SK-N-SH treated with all-trans-retinoic acid at 6 μM for 48 hours (cell line): ENCODE measurements around the gene EID2.

Source experiments
- ATAC-seq: fragments of 200-7000 bp; cut with Tn5 transposase; 3 replicates; pipeline ENCODE4 v1.9.1; 2020; ENCODE audit warnings: mild to moderate bottlenecking, moderate library complexity
- ARNTL ChIP-seq: fragments of 450-650 bp; formaldehyde crosslinking; IDR thresholded peaks from 2 replicates; pipeline ENCODE4 v1.5.0; 2020; ENCODE audit warnings: low read depth, mild to moderate bottlenecking, moderate library complexity, borderline replicate concordance
- CSDC2 ChIP-seq: fragments of 250-450 bp; sonication (Bioruptor Pico); IDR thresholded peaks from 2 replicates; pipeline ENCODE4 v1.5.0; 2020; ENCODE audit warnings: mild to moderate bottlenecking, moderate library complexity
- ESRRG ChIP-seq: fragments of 250-450 bp; sonication (Bioruptor Pico); IDR thresholded peaks from 2 replicates; pipeline ENCODE4 v1.6.1; 2021; ENCODE audit warnings: mild to moderate bottlenecking
- GLIS3 ChIP-seq: fragments of 250-450 bp; sonication (Bioruptor Pico); IDR thresholded peaks from 2 replicates; pipeline ENCODE4 v1.5.0; 2020; ENCODE audit warnings: mild to moderate bottlenecking, moderate library complexity
- ISL1 ChIP-seq: fragments of 250-450 bp; sonication (Bioruptor Pico); IDR thresholded peaks from 2 replicates; pipeline ENCODE4 v2.1.2; 2022; ENCODE audit warnings: mild to moderate bottlenecking, moderate library complexity
- OSR1 ChIP-seq: fragments of 250-450 bp; sonication (Bioruptor Pico); IDR thresholded peaks from 2 replicates; pipeline ENCODE4 v1.8.0; 2022; ENCODE audit warnings: moderate library complexity, mild to moderate bottlenecking, inconsistent platforms
- PPARA ChIP-seq: fragments of 250-450 bp; sonication (Bioruptor Pico); IDR thresholded peaks from 2 replicates; pipeline ENCODE4 v1.5.0; 2020; ENCODE audit warnings: mild to moderate bottlenecking, borderline replicate concordance
- RARB ChIP-seq: fragments of 250-450 bp; sonication (Bioruptor Pico); IDR thresholded peaks from 2 replicates; pipeline ENCODE4 v1.8.0; 2021; ENCODE audit warnings: mild to moderate bottlenecking, moderate library complexity
- SNAI2 ChIP-seq: fragments of 250-450 bp; sonication (Bioruptor Pico); IDR thresholded peaks from 2 replicates; pipeline ENCODE4 v1.5.0; 2020; ENCODE audit warnings: mild to moderate bottlenecking, moderate library complexity
- TOX ChIP-seq: fragments of 250-450 bp; sonication (Bioruptor Pico); IDR thresholded peaks from 2 replicates; pipeline ENCODE4 v1.8.0; 2021; ENCODE audit warnings: mild to moderate bottlenecking, moderate library complexity, borderline replicate concordance
- ZC3H10 ChIP-seq: fragments of 250-450 bp; sonication (Bioruptor Pico); IDR thresholded peaks from 2 replicates; pipeline ENCODE4 v1.5.1; 2021; ENCODE audit warnings: mild to moderate bottlenecking, moderate library complexity
- ZFP3 ChIP-seq: fragments of 250-450 bp; sonication (Bioruptor Pico); IDR thresholded peaks from 2 replicates; pipeline ENCODE4 v1.5.0; 2020; ENCODE audit warnings: mild to moderate bottlenecking, moderate library complexity
- ZFP30 ChIP-seq: fragments of 450-650 bp; formaldehyde crosslinking; IDR thresholded peaks from 2 replicates; pipeline ENCODE4 v1.5.0; 2022; ENCODE audit warnings: mild to moderate bottlenecking, moderate library complexity
- ZNF565 ChIP-seq: fragments of 450-650 bp; formaldehyde crosslinking; conservative IDR thresholded peaks from 2 replicates; pipeline ENCODE4 v1.5.0; 2020; ENCODE audit warnings: low read depth, mild to moderate bottlenecking, moderate library complexity
- ZNF70 ChIP-seq: fragments of 450-650 bp; formaldehyde crosslinking; IDR thresholded peaks from 2 replicates; pipeline ENCODE4 v1.5.0; 2020; ENCODE audit warnings: mild to moderate bottlenecking, moderate library complexity
- TF ChIP-seq, protein P1 (sequence below): fragments of 250-450 bp; sonication (Bioruptor Pico); IDR thresholded peaks from 2 replicates; pipeline ENCODE4 v1.8.0; 2021; ENCODE audit warnings: low read depth, mild to moderate bottlenecking, moderate library complexity, borderline replicate concordance
- TF ChIP-seq, protein P2 (sequence below): fragments of 250-450 bp; sonication (Bioruptor Pico); IDR thresholded peaks from 2 replicates; pipeline ENCODE4 v1.5.1; 2020; ENCODE audit warnings: low read depth, mild to moderate bottlenecking, moderate library complexity
- TF ChIP-seq, protein P3 (sequence below): fragments of 250-450 bp; sonication (Bioruptor Pico); IDR thresholded peaks from 2 replicates; pipeline ENCODE4 v1.8.0; 2020; ENCODE audit warnings: mild to moderate bottlenecking, moderate library complexity, borderline replicate concordance
- TF ChIP-seq, protein P4 (sequence below): fragments of 250-450 bp; sonication (Bioruptor Pico); IDR thresholded peaks from 2 replicates; pipeline ENCODE4 v1.5.1; 2021; ENCODE audit warnings: mild to moderate bottlenecking, moderate library complexity
- TF ChIP-seq, protein P5 (sequence below): fragments of 250-450 bp; sonication (Bioruptor Pico); IDR thresholded peaks from 2 replicates; pipeline ENCODE4 v1.5.0; 2020; ENCODE audit warnings: mild to moderate bottlenecking, moderate library complexity

EID2 gene

DNA sequence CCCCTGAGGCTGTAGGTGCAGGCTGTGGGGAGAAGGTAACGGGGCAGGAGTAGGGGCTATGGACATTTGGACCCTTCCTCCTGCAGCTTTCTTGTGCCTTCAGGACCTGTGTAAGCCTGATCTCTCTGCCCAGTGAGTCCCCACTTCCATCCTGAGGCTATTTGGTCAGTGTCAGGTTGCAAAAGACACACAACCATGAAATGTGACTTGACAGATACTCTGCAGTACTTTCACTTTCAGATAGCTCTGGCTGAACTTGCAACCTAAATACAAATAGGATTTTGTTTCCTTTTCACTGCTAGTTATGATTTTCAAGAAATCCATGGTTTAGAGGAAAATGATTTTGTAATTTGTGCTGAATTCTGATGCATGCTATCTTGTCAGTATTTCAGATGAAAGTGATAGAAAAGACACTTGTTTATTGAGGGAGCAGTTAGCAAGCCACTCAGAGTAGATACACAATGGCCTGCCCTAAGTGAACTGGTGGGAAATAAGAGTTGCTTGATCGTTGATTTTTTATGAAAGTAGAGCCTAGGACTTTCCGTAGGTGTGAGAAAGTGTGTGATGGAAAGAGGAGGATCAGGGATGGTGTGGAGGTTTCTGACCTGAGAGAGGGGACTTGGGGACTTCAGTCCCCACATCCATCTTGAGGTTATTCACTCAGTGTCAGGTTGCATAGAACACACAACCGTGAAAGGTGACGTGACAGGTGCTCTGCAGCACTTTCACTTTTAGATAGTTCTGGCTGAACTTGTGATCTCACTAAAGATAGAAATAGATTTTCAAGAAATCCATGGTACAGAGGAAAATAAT, 18.1 kb upstream of the EID2 start:
- TF ChIP-seq, protein P1, sequence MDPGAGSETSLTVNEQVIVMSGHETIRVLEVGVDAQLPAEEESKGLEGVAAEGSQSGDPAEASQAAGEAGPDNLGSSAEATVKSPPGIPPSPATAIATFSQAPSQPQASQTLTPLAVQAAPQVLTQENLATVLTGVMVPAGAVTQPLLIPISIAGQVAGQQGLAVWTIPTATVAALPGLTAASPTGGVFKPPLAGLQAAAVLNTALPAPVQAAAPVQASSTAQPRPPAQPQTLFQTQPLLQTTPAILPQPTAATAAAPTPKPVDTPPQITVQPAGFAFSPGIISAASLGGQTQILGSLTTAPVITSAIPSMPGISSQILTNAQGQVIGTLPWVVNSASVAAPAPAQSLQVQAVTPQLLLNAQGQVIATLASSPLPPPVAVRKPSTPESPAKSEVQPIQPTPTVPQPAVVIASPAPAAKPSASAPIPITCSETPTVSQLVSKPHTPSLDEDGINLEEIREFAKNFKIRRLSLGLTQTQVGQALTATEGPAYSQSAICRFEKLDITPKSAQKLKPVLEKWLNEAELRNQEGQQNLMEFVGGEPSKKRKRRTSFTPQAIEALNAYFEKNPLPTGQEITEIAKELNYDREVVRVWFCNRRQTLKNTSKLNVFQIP (CRISPR knock-in tag), result no peak
- TF ChIP-seq ISL1 (CRISPR knock-in tag) (no peak), CSDC2 (no peak), PPARA (CRISPR knock-in tag) (no peak), ZFP30 (CRISPR knock-in tag) (no peak), ZNF565 (CRISPR knock-in tag) (no peak), OSR1 (CRISPR knock-in tag) (no peak), ZFP3 (no peak), ARNTL (CRISPR knock-in tag) (no peak), GLIS3 (no peak), ZC3H10 (CRISPR knock-in tag) (no peak), ZNF70 (CRISPR knock-in tag) (no peak), RARB (CRISPR knock-in tag) (no peak), SNAI2 (CRISPR knock-in tag) (no peak)
- TF ChIP-seq, protein P2, sequence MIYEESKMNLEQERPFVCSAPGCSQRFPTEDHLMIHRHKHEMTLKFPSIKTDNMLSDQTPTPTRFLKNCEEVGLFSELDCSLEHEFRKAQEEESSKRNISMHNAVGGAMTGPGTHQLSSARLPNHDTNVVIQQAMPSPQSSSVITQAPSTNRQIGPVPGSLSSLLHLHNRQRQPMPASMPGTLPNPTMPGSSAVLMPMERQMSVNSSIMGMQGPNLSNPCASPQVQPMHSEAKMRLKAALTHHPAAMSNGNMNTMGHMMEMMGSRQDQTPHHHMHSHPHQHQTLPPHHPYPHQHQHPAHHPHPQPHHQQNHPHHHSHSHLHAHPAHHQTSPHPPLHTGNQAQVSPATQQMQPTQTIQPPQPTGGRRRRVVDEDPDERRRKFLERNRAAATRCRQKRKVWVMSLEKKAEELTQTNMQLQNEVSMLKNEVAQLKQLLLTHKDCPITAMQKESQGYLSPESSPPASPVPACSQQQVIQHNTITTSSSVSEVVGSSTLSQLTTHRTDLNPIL (CRISPR knock-in tag), result no peak
- TF ChIP-seq, protein P3, sequence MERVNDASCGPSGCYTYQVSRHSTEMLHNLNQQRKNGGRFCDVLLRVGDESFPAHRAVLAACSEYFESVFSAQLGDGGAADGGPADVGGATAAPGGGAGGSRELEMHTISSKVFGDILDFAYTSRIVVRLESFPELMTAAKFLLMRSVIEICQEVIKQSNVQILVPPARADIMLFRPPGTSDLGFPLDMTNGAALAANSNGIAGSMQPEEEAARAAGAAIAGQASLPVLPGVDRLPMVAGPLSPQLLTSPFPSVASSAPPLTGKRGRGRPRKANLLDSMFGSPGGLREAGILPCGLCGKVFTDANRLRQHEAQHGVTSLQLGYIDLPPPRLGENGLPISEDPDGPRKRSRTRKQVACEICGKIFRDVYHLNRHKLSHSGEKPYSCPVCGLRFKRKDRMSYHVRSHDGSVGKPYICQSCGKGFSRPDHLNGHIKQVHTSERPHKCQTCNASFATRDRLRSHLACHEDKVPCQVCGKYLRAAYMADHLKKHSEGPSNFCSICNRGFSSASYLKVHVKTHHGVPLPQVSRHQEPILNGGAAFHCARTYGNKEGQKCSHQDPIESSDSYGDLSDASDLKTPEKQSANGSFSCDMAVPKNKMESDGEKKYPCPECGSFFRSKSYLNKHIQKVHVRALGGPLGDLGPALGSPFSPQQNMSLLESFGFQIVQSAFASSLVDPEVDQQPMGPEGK (CRISPR knock-in tag), result no peak
- TF ChIP-seq, protein P4, sequence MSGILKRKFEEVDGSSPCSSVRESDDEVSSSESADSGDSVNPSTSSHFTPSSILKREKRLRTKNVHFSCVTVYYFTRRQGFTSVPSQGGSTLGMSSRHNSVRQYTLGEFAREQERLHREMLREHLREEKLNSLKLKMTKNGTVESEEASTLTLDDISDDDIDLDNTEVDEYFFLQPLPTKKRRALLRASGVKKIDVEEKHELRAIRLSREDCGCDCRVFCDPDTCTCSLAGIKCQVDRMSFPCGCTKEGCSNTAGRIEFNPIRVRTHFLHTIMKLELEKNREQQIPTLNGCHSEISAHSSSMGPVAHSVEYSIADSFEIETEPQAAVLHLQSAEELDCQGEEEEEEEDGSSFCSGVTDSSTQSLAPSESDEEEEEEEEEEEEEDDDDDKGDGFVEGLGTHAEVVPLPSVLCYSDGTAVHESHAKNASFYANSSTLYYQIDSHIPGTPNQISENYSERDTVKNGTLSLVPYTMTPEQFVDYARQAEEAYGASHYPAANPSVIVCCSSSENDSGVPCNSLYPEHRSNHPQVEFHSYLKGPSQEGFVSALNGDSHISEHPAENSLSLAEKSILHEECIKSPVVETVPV (CRISPR knock-in tag), result no peak
- peak; percentile 84 for ATAC-seq

DNA sequence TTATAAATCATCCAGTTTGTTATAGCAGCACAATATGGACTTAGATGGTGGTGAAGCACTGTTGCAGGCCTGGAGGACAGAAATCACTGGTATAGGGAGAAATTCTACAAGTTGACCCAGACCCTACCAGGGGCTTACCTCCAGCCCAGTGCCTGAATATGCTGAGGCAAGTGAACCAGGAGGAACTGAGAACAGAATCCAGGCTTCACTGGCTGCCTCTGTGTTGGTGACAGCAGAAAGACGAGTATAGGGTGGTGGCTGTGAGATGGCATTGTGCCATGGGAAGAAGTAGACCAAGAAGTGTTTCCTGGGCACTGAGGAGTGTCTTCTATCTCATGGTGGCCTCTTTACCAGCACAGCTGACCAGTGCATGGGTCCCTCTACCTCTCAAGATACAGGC, 15.9 kb upstream of the EID2 start:
- no peak for ATAC-seq
- no peak for TF ChIP-seq TOX (CRISPR knock-in tag)
- no peak for TF ChIP-seq ZNF70 (CRISPR knock-in tag)
- no peak for TF ChIP-seq ZC3H10 (CRISPR knock-in tag)
- no peak for TF ChIP-seq ESRRG
- TF ChIP-seq ZNF565 (CRISPR knock-in tag), result no peak
- TF ChIP-seq, protein P1 (CRISPR knock-in tag), result no peak
- TF ChIP-seq PPARA (CRISPR knock-in tag), result no peak
- TF ChIP-seq, protein P3 (CRISPR knock-in tag), result no peak
- TF ChIP-seq, protein P5, sequence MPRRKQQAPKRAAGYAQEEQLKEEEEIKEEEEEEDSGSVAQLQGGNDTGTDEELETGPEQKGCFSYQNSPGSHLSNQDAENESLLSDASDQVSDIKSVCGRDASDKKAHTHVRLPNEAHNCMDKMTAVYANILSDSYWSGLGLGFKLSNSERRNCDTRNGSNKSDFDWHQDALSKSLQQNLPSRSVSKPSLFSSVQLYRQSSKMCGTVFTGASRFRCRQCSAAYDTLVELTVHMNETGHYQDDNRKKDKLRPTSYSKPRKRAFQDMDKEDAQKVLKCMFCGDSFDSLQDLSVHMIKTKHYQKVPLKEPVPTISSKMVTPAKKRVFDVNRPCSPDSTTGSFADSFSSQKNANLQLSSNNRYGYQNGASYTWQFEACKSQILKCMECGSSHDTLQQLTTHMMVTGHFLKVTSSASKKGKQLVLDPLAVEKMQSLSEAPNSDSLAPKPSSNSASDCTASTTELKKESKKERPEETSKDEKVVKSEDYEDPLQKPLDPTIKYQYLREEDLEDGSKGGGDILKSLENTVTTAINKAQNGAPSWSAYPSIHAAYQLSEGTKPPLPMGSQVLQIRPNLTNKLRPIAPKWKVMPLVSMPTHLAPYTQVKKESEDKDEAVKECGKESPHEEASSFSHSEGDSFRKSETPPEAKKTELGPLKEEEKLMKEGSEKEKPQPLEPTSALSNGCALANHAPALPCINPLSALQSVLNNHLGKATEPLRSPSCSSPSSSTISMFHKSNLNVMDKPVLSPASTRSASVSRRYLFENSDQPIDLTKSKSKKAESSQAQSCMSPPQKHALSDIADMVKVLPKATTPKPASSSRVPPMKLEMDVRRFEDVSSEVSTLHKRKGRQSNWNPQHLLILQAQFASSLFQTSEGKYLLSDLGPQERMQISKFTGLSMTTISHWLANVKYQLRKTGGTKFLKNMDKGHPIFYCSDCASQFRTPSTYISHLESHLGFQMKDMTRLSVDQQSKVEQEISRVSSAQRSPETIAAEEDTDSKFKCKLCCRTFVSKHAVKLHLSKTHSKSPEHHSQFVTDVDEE (CRISPR knock-in tag), result no peak
- no peak for TF ChIP-seq RARB (CRISPR knock-in tag)
- TF ChIP-seq ZFP30 (CRISPR knock-in tag), result no peak
- no peak for TF ChIP-seq ZFP3
- TF ChIP-seq GLIS3, result no peak
